Activated CD4-positive, CD25-positive, alpha-beta regulatory T cell treated with anti-CD3 and anti-CD28 coated beads, Interleukin-2, amount 50 U/mL, for 72 hours (primary cell): ENCODE results near the gene MAP4K3.
"Not testable (repeated sequence)": the region's sequence is repeated elsewhere in the genome, so short reads cannot be mapped to it uniquely, and the experiment has no call there.

Source experiments
- DNase-seq: peaks from one replicate; pipeline ENCODE4 v3.0.0; 2021

Gene MAP4K3

GRCh38 chr2:39362595-39362994, 74.5 kb downstream of the MAP4K3 start:
- no peak for DNase-seq

- DNase-seq = no peak
Measured at GRCh38 chr2:39361511-39361910, 75.6 kb downstream of the MAP4K3 start.

- DNase-seq = not testable (repeated sequence)
Measured at GRCh38 chr2:39360342-39360741, 76.7 kb downstream of the MAP4K3 start.

GRCh38 chr2:39359453-39360038, 77.5 kb downstream of the MAP4K3 start:
- DNase-seq = no peak

- no peak for DNase-seq
Measured at GRCh38 chr2:39356922-39357639, 80.0 kb downstream of the MAP4K3 start.

- DNase-seq = no peak
Measured at GRCh38 chr2:39350658-39351057, 86.4 kb downstream of the MAP4K3 start.

GRCh38 chr2:39338502-39338901, 98.6 kb downstream of the MAP4K3 start:
- no peak for DNase-seq

GRCh38 chr2:39335930-39336329, 101.2 kb downstream of the MAP4K3 start:
- no peak for DNase-seq

GRCh38 chr2:39334978-39335377, 102.1 kb downstream of the MAP4K3 start:
- DNase-seq = no peak

GRCh38 chr2:39334529-39334928, 102.6 kb downstream of the MAP4K3 start:
- no peak for DNase-seq

GRCh38 chr2:39326644-39327043, 110.4 kb downstream of the MAP4K3 start:
- DNase-seq = no peak

GRCh38 chr2:39325966-39326365, 111.1 kb downstream of the MAP4K3 start:
- no peak for DNase-seq

- DNase-seq = not testable (repeated sequence)
Measured at GRCh38 chr2:39321056-39322035, 115.7 kb downstream of the MAP4K3 start.

GRCh38 chr2:39320162-39320561, 116.9 kb downstream of the MAP4K3 start:
- DNase-seq = no peak

GRCh38 chr2:39313575-39313974, 123.5 kb downstream of the MAP4K3 start:
- no peak for DNase-seq

- no peak for DNase-seq
Measured at GRCh38 chr2:39311469-39311868, 125.6 kb downstream of the MAP4K3 start.

- no peak for DNase-seq
Measured at GRCh38 chr2:39308778-39309177, 128.3 kb downstream of the MAP4K3 start.

- DNase-seq = no peak
Measured at GRCh38 chr2:39306626-39307025, 130.5 kb downstream of the MAP4K3 start.

GRCh38 chr2:39304729-39305128, 132.4 kb downstream of the MAP4K3 start:
- no peak for DNase-seq

- DNase-seq = no peak
Measured at GRCh38 chr2:39304200-39304599, 132.9 kb downstream of the MAP4K3 start.

- no peak for DNase-seq
Measured at GRCh38 chr2:39301352-39301751, 135.7 kb downstream of the MAP4K3 start.

GRCh38 chr2:39300044-39300978, 136.8 kb downstream of the MAP4K3 start:
- no peak for DNase-seq
